ENCODE results near the gene C11orf91. TPM values are rescaled to one million over a fixed set of nuclear protein-coding genes. Genes with fewer than 3 reads are reported as not detected.

The C11orf91 gene
- total RNA-seq, 6 experiments from 2014 or later: not detected

Other genes starting within 250 kb of the C11orf91 start
- 100 to 1,000 TPM; 145 to 314 (median 197) TPM for gene CD59, start 35.6 kb upstream of the C11orf91 start, total RNA-seq
- gene FBXO3, start 73.7 kb upstream of the C11orf91 start, total RNA-seq: 10 to 100 TPM; 18.3 to 28.7 (median 20.8) TPM
- gene LMO2, start 191.2 kb upstream of the C11orf91 start, total RNA-seq: 1 to 10 TPM; 3.6 to 7.6 (median 4.9) TPM

Data from right lobe of liver (tissue), 5 donors.